Stimulated activated CD4-positive, alpha-beta T cell treated with anti-CD3 and anti-CD28 coated beads, Interleukin-1b, Interleukin-23, amount 100 ng/mL, for 1 hour (primary cell): Measurements from ENCODE around the gene TIMP4.

Source experiments
- DNase-seq, 2 donors: peaks; one replicate each; pipeline ENCODE4 v3.0.0-alpha.2; 2020; ENCODE audit warnings: low read depth in 2 of 2

The TIMP4 gene

GRCh38 chr3:12147049-12147780 lies 11.5 kb downstream of the TIMP4 start:
- DNase-seq: no peak

- DNase-seq: no peak
Measured at GRCh38 chr3:12143949-12144504, 14.7 kb downstream of the TIMP4 start.

- DNase-seq: no peak
Measured at GRCh38 chr3:12142476-12142875, 16.2 kb downstream of the TIMP4 start.

GRCh38 chr3:12141350-12141749 lies 17.4 kb downstream of the TIMP4 start:
- no peak for DNase-seq

- DNase-seq: no peak
Measured at GRCh38 chr3:12139111-12139511, 19.6 kb downstream of the TIMP4 start.

GRCh38 chr3:12138044-12138443 lies 20.7 kb downstream of the TIMP4 start:
- DNase-seq: no peak

GRCh38 chr3:12136371-12136770 lies 22.3 kb downstream of the TIMP4 start:
- DNase-seq: no peak

GRCh38 chr3:12135029-12135657 lies 23.6 kb downstream of the TIMP4 start:
- peak in 1 of 2 donors; percentile 31 for DNase-seq

GRCh38 chr3:12132881-12133280 lies 25.8 kb downstream of the TIMP4 start:
- no peak for DNase-seq

- no peak for DNase-seq
Measured at GRCh38 chr3:12131351-12132090, 27.2 kb downstream of the TIMP4 start.

GRCh38 chr3:12127391-12127790 lies 31.3 kb downstream of the TIMP4 start:
- no peak for DNase-seq

GRCh38 chr3:12125772-12126171 lies 32.9 kb downstream of the TIMP4 start:
- DNase-seq: no peak

- DNase-seq: no peak
Measured at GRCh38 chr3:12121466-12121865, 37.2 kb downstream of the TIMP4 start.

- no peak for DNase-seq
Measured at GRCh38 chr3:12120374-12121140, 38.2 kb downstream of the TIMP4 start.

GRCh38 chr3:12117473-12117872 lies 41.2 kb downstream of the TIMP4 start:
- no peak for DNase-seq

- DNase-seq: no peak
Measured at GRCh38 chr3:12116870-12117269, 41.8 kb downstream of the TIMP4 start.

- DNase-seq: no peak
Measured at GRCh38 chr3:12115849-12116248, 42.9 kb downstream of the TIMP4 start.

- no peak for DNase-seq
Measured at GRCh38 chr3:12115104-12115503, 43.6 kb downstream of the TIMP4 start.

- no peak for DNase-seq
Measured at GRCh38 chr3:12114251-12114650, 44.5 kb downstream of the TIMP4 start.

GRCh38 chr3:12107071-12107713 lies 51.5 kb downstream of the TIMP4 start:
- DNase-seq: no peak
